Measurements from ENCODE around the gene AGAP1. TPM values are rescaled to one million over a fixed set of nuclear protein-coding genes. Genes with fewer than 3 reads are reported as not detected.

Gene AGAP1
- total RNA-seq, 1 experiment from 2014 or later: 25.8 TPM

DNA sequence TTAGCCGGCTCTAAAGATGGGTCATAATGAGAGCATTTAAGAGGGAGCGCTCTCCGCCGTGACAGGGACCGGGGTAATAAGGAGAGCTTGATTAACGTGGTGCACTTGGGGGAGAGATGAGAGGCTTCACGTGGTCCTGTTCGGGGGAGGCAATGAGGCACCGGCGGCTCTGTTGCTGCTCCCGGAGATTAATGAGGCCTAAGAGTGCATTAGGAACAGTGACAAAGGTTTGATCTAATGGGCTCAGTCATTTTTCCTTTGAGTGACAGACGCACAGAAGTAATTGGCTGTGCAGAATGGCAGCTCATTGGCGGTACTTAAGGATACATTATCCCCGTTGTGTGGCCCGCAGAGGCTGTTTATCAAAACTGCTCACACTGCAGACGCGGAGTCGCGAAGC lies 423.7 kb downstream of the AGAP1 start:
- no peak overlapping the region for H2BK5ac ChIP-seq (ENCODE audit: insufficient read length, low read length)
- H2BK12ac ChIP-seq (ENCODE audit: insufficient read length, low read depth, low read length): no peak overlapping the region
- H3K23ac ChIP-seq (ENCODE audit: insufficient read length, low read depth, low read length): no peak overlapping the region
- H3K14ac ChIP-seq (ENCODE audit: insufficient read depth, low read length): no peak overlapping the region
- H2BK120ac ChIP-seq (ENCODE audit: low read depth, low read length, poor library complexity, severe bottlenecking): no peak overlapping the region
- no peaks in the 10 kb centered on the region for H3K79me1 ChIP-seq (ENCODE audit: insufficient read depth, low read depth, low read length, poor library complexity, severe bottlenecking)
- H4K20me1 ChIP-seq (ENCODE audit: control insufficient read depth, insufficient read depth, insufficient read length): no peaks in the 10 kb centered on the region
- no peak overlapping the region for H4K8ac ChIP-seq (replicated peaks; ENCODE audit: insufficient read length, low read depth, low read length)
- no peak overlapping the region for H3K4me2 ChIP-seq (ENCODE audit: insufficient read depth, insufficient read length, low read length)
- TF ChIP-seq, protein P1, sequence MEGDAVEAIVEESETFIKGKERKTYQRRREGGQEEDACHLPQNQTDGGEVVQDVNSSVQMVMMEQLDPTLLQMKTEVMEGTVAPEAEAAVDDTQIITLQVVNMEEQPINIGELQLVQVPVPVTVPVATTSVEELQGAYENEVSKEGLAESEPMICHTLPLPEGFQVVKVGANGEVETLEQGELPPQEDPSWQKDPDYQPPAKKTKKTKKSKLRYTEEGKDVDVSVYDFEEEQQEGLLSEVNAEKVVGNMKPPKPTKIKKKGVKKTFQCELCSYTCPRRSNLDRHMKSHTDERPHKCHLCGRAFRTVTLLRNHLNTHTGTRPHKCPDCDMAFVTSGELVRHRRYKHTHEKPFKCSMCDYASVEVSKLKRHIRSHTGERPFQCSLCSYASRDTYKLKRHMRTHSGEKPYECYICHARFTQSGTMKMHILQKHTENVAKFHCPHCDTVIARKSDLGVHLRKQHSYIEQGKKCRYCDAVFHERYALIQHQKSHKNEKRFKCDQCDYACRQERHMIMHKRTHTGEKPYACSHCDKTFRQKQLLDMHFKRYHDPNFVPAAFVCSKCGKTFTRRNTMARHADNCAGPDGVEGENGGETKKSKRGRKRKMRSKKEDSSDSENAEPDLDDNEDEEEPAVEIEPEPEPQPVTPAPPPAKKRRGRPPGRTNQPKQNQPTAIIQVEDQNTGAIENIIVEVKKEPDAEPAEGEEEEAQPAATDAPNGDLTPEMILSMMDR (conservative IDR thresholded peaks at IDR 0.05): no peak
- H3K18ac ChIP-seq (ENCODE audit: insufficient read length, low read depth, low read length): no peak overlapping the region
- peaks cover 16 to 19% (median 18%) of the 10 kb centered on the region in 3 experiments for H3K36me3 Mint-ChIP-seq (ENCODE audit: insufficient read depth in 1 of 3, low read depth in 3 of 3)
- no peaks in the 10 kb centered on the region for H3K9me3 ChIP-seq (ENCODE audit: control insufficient read depth, low read depth, low read length)
- H3K56ac ChIP-seq (ENCODE audit: insufficient read length, low read depth, low read length): no peak overlapping the region
- H2BK15ac ChIP-seq (ENCODE audit: low read depth, low read length): no peak overlapping the region
- H3K4ac ChIP-seq (ENCODE audit: low read depth, low read length): no peak overlapping the region
- H3K27ac ChIP-seq (ENCODE audit: insufficient read length, low read depth, low read length): no peak overlapping the region
- H4K91ac ChIP-seq (ENCODE audit: insufficient read length, low read depth, low read length): no peak overlapping the region
- no peak overlapping the region for H3K9ac ChIP-seq (ENCODE audit: extremely low read depth, insufficient read length, low read length)
- H3K27me3 ChIP-seq (ENCODE audit: insufficient read depth, low read length): no peaks in the 10 kb centered on the region
- H3K4me1 ChIP-seq (ENCODE audit: insufficient read depth, low read length): no peaks in the 10 kb centered on the region
- DNase-seq: no peak
- H3K23me2 ChIP-seq (ENCODE audit: insufficient read length, low read depth, low read length, poor library complexity, severe bottlenecking): no peaks in the 10 kb centered on the region
- H2BK20ac ChIP-seq (ENCODE audit: low read depth, low read length, poor library complexity, severe bottlenecking): no peak overlapping the region
- H2AFZ ChIP-seq (ENCODE audit: low read length): no peak overlapping the region
- H3K4me3 Mint-ChIP-seq: no peak overlapping the region
- no CpG with 5 or more reads among the region's 19 CpGs for WGBS (ENCODE audit: extremely low coverage, insufficient read length, low lambda C conversion rate)
- H3K4me1 Mint-ChIP-seq: peaks cover 6 to 8% of the 10 kb centered on the region in 2 experiments; a peak in 3 of 4 replicates
- H3T11ph ChIP-seq (ENCODE audit: low read length): no peak overlapping the region
- no peak overlapping the region for H3K27ac Mint-ChIP-seq
- no peaks in the 10 kb centered on the region; the same call in 1 of the 2 replicates for H3K27me3 Mint-ChIP-seq (ENCODE audit: low read depth)
- no peak overlapping the region for H2AK5ac ChIP-seq (ENCODE audit: insufficient read length, low read length)
- no peak overlapping the region for H4K5ac ChIP-seq (ENCODE audit: insufficient read length, low read depth, low read length)
- H3K9me3 Mint-ChIP-seq: no peaks in the 10 kb centered on the region
- H3K79me2 ChIP-seq (ENCODE audit: insufficient read depth, low read length): no peaks in the 10 kb centered on the region

All from H9 (cell line).